B cell (primary cell): ENCODE results near the gene EIF4G1. TPM values are rescaled to one million over a fixed set of nuclear protein-coding genes. Genes with fewer than 3 reads are reported as not detected.

Experiments
- ATAC-seq: fragments of 200-7000 bp; cut with Tn5 transposase; one replicate; pipeline ENCODE4 v1.10.0; 2021; ENCODE audit warnings: low read depth, mild to moderate bottlenecking, moderate number of reproducible peaks, moderate library complexity
- CTCF ChIA-PET: fragments of 350-600 bp; sonication (Branson Sonifier 250); formaldehyde crosslinking; loops from one replicate; lab custom pipeline; 2021; ENCODE audit warnings: antibody characterized with exemption, inconsistent platforms; lab: Charles Lee
- POLR2A ChIA-PET: fragments of 350-600 bp; sonication (Branson Sonifier 250); formaldehyde crosslinking; loops from one replicate; lab custom pipeline; 2021; ENCODE audit warnings: antibody characterized with exemption; lab: Charles Lee
- DNase-seq: peaks from one replicate; pipeline ENCODE4 v3.0.0; 2013
- H2AFZ ChIP-seq: 2 replicates; pipeline ENCODE4 v1.6.1; 2012; ENCODE audit warnings: mild to moderate bottlenecking, low read depth, low read length; ENCODE audit not compliant: insufficient read depth, poor library complexity, severe bottlenecking
- H3K27ac ChIP-seq, 2 donors: 1 replicate in 1 of 2; 2 replicates in 1 of 2; pipeline ENCODE4 v1.5.1; 2012 to 2013; ENCODE audit warnings: low read length in 2 of 2, mild to moderate bottlenecking in 2 of 2, moderate library complexity in 1 of 2
- H3K27me3 ChIP-seq, 4 experiments: fragments of 200-600 bp in 1 of 4; sonication (generic) in 1 of 4; replicated peaks in 1 of 4; 1 replicate in 2 of 4; 2 replicates in 2 of 4; pipeline versions ENCODE4 v1.6.1 to v1.7.0; 2013 to 2016; ENCODE audit warnings: low read length in 3 of 4, mild to moderate bottlenecking in 2 of 4, mixed read lengths in 1 of 4, moderate library complexity in 1 of 4; ENCODE audit not compliant: insufficient read depth in 4 of 4, control insufficient read depth in 3 of 4; ENCODE audit errors: control extremely low read depth in 1 of 4
- H3K36me3 ChIP-seq, 2 experiments: replicated peaks in 1 of 2; 1 replicate in 1 of 2; 2 replicates in 1 of 2; pipeline versions ENCODE4 v1.6.1 to v1.7.1; 2013; ENCODE audit warnings: low read length in 1 of 2; ENCODE audit not compliant: insufficient read depth in 2 of 2, control insufficient read depth in 1 of 2; ENCODE audit errors: control extremely low read depth in 1 of 2, extremely low read depth in 1 of 2
- H3K4me1 ChIP-seq, 2 donors: fragments of 200-600 bp in 1 of 2; sonication (generic) in 1 of 2; 1 replicate in 1 of 2; 2 replicates in 1 of 2; pipeline versions ENCODE4 v1.5.1 to v1.6.1; 2013 to 2017; ENCODE audit warnings: low read length in 2 of 2; ENCODE audit not compliant: control insufficient read depth in 2 of 2, insufficient read depth in 2 of 2
- H3K4me2 ChIP-seq: replicated peaks from 2 replicates; pipeline ENCODE3; 2012; ENCODE audit warnings: mild to moderate bottlenecking, low read depth, low read length; ENCODE audit not compliant: poor library complexity, severe bottlenecking
- H3K4me3 ChIP-seq, 5 experiments: fragments of 200-600 bp in 1 of 5; sonication (generic) in 1 of 5; 1 replicate in 3 of 5; 2 replicates in 2 of 5; pipeline versions ENCODE4 v1.5.1 to v1.7.0; 2011 to 2016; ENCODE audit warnings: low read length in 4 of 5, mild to moderate bottlenecking in 4 of 5, low read depth in 2 of 5, control low read depth in 1 of 5, moderate library complexity in 1 of 5; ENCODE audit not compliant: insufficient read depth in 1 of 5; ENCODE audit errors: control extremely low read depth in 1 of 5, extremely low read depth in 1 of 5
- H3K79me2 ChIP-seq: fragments of 200-600 bp; sonication (generic); one replicate; pipeline ENCODE4 v1.6.0; 2016; ENCODE audit warnings: low read length; ENCODE audit not compliant: control insufficient read depth, insufficient read depth
- H3K9ac ChIP-seq: fragments of 200-600 bp; sonication (generic); 2 replicates; pipeline ENCODE4 v1.6.1; 2017; ENCODE audit warnings: mild to moderate bottlenecking, low read length, moderate library complexity
- H3K9me3 ChIP-seq, 3 donors: one replicate each; pipeline versions ENCODE4 v1.6.1 to v1.7.1; 2013; ENCODE audit warnings: low read length in 2 of 3; ENCODE audit not compliant: control insufficient read depth in 2 of 3, insufficient read depth in 1 of 3; ENCODE audit errors: control extremely low read depth in 1 of 3
- H4K20me1 ChIP-seq: 2 replicates; pipeline ENCODE4 v1.6.0; 2012; ENCODE audit warnings: mild to moderate bottlenecking, low read length; ENCODE audit not compliant: insufficient read depth, control insufficient read depth, poor library complexity, severe bottlenecking
- H3K27ac Mint-ChIP-seq: one replicate; pipeline ENCODE4 v1.8.0; 2021; ENCODE audit warnings: mixed read lengths
- H3K27me3 Mint-ChIP-seq: one replicate; pipeline ENCODE4 v1.8.0; 2021; ENCODE audit warnings: mixed read lengths
- H3K4me1 Mint-ChIP-seq: one replicate; pipeline ENCODE4 v1.8.0; 2021; ENCODE audit warnings: mixed read lengths
- H3K4me3 Mint-ChIP-seq: one replicate; pipeline ENCODE4 v1.8.0; 2021; ENCODE audit warnings: mixed read lengths
- H3K9me3 Mint-ChIP-seq: one replicate; pipeline ENCODE4 v1.8.0; 2022; ENCODE audit warnings: mixed read lengths; ENCODE audit not compliant: insufficient read depth
- EZH2 ChIP-seq: IDR thresholded peaks from 2 replicates; pipeline ENCODE4 v1.6.1; 2012; ENCODE audit warnings: borderline replicate concordance, low read depth, mild to moderate bottlenecking, moderate library complexity, low read length; ENCODE audit not compliant: insufficient read depth, poor library complexity, severe bottlenecking
- WGBS: methylation state at CpG from one replicate; pipeline ENCODE4 v1.1.5; 2013; ENCODE audit warnings: missing lambda C conversion rate; ENCODE audit not compliant: insufficient coverage; 5-methylcytosine and 5-hydroxymethylcytosine counted together
- intact Hi-C: fragments of 100-400 bp; cut with micrococcal nuclease; formaldehyde crosslinking; loops from one replicate; pipeline ENCODE4 v1.10.0; 2022
- polyA plus RNA-seq: library from polyadenylated mRNA; depleted of rRNA; stranded (reverse); fragments of >200 nt; gene quantifications from 2 replicates; pipeline ENCODE4 v1.2.3, GENCODE V29; 2012
- total RNA-seq, 2 donors: library from RNA; stranded (reverse); fragments of 120-200 nt in 1 of 2; gene quantifications; 1 replicate in 1 of 2; 2 replicates in 1 of 2; pipeline versions ENCODE4 v1.2.3 to v1.2.4, GENCODE V29; 2013 to 2022
- TF ChIP-seq, protein P1 (sequence below): fragments of 200-600 bp; IDR thresholded peaks from one replicate; pipeline ENCODE4 v1.8.0; 2022; ENCODE audit warnings: antibody characterized with exemption, mild to moderate bottlenecking

EIF4G1 gene
- total and polyA plus RNA-seq, 2 donors (not counting 1 experiment from before 2014, with no cell fraction given) = 65.8 to 160 TPM

DNA sequence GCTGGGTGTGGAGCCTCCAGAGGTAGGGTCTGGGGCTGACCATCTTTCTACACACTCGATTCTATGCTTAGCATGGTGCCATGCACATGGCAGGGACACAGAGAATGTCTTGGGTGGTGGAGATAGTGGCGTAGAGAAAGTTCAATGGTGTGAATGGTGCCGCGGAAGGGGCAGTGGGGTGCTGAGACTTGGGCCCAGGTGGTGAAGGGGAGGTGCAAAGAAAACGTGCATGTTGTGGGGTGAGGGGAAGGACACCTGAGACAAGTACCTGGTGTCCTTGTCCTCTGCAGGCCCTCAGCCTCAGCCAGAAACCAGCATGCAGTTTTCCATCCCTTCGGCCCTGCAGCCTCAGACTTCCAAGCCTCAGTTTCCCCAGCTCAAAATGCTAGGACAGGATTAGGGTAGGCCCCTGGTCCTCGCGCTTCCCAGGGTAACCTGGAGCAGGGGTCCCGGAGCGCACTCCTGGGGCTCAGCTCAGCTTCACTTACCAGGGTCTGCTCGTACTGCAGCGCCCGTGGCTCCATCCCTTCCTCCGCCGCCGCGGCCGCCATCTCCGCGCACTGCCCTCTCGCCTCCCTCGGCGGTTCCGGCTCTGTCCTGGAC lies 46.6 kb downstream of the EIF4G1 start:
- Histone ChIP-seq H2AFZ (peak overlapping the region; percentile 96), H3K4me1 (peaks cover 9 to 17% of the 10 kb centered on the region in 2 donors), H3K4me3 (peak overlapping the region; percentile 23 to 94 (median 76)), H3K27ac (no peak overlapping the region), H3K79me2 (peaks cover 9% of the 10 kb centered on the region), H3K9me3 (no peaks in the 10 kb centered on the region), H3K36me3 (no peaks in the 10 kb centered on the region), H3K27me3 (no peaks in the 10 kb centered on the region), H3K4me2 (peak overlapping the region; percentile 97), H4K20me1 (no peaks in the 10 kb centered on the region), H3K9ac (peak overlapping the region; percentile 85)
- POLR2A ChIA-PET = interaction anchor here (0.9 kb wide), 1 partner anchor 405 kb away, joined by 3 read pairs; no protein-coding TSS in a partner anchor
- H3K27ac Mint-ChIP-seq = peak overlapping the region; percentile 80
- 13% methylated on average over 24 of the region's 24 CpGs for WGBS
- no peaks in the 10 kb centered on the region for H3K27me3 Mint-ChIP-seq
- intact Hi-C loops = loop anchor here (5.0 kb wide), 2 partner anchors 351 to 1576 kb away; partner anchors contain the start of genes MAGEF1 and TRA2B
- ATAC-seq = no peak
- peak; percentile 31 for DNase-seq
- peaks cover 20% of the 10 kb centered on the region for H3K4me1 Mint-ChIP-seq
- H3K4me3 Mint-ChIP-seq = peak overlapping the region; percentile 83
- CTCF ChIA-PET = interaction anchor here (0.6 to 3.0 kb wide), 3 partner anchors 10 to 182 kb away, joined by 4 to 13 read pairs (median 6); no protein-coding TSS in a partner anchor
- no peak for TF ChIP-seq EZH2
- TF ChIP-seq, protein P1, sequence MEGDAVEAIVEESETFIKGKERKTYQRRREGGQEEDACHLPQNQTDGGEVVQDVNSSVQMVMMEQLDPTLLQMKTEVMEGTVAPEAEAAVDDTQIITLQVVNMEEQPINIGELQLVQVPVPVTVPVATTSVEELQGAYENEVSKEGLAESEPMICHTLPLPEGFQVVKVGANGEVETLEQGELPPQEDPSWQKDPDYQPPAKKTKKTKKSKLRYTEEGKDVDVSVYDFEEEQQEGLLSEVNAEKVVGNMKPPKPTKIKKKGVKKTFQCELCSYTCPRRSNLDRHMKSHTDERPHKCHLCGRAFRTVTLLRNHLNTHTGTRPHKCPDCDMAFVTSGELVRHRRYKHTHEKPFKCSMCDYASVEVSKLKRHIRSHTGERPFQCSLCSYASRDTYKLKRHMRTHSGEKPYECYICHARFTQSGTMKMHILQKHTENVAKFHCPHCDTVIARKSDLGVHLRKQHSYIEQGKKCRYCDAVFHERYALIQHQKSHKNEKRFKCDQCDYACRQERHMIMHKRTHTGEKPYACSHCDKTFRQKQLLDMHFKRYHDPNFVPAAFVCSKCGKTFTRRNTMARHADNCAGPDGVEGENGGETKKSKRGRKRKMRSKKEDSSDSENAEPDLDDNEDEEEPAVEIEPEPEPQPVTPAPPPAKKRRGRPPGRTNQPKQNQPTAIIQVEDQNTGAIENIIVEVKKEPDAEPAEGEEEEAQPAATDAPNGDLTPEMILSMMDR = no peak
- no peaks in the 10 kb centered on the region for H3K9me3 Mint-ChIP-seq

DNA sequence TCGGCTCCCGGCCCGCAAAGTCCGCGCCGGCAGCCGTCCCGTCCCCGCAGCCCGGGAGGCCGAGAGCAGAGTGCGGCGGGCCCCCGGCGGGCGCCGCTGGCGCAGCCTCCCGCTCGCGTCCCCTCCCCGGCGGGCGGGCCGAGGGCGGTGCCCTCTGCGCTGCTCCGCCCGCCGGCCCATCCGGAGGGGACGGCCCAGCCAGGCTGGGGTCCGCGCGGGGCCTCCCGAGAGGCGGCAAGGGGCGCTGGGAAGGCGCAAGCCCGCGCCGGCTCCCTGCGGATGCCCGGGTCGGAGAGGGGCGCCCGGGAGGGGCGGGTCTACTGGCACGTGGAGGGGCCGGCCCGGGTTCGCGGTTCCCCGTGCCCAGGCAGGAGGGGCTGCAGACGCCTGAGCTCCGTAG lies 47.1 kb downstream of the EIF4G1 start, which contains the start of the genes CLCN2 and POLR2H:
CLCN2 (minus strand) TSS at position 74 of the 400 bp plus-strand sequence. CDS start 126 bp downstream, outside the sequence.
POLR2H (plus strand) TSS at position 179 of the 400 bp plus-strand sequence. CDS start 1,783 bp downstream, outside the sequence.
- ATAC-seq (peak; percentile 32), DNase-seq (peak; percentile 67)
- Histone ChIP-seq H3K79me2 (peaks cover 9% of the 10 kb centered on the region), H3K27ac (peak within 1 kb of the TSS; percentile 79 to 86), H3K27me3 (no peaks in the 10 kb centered on the region), H3K4me1 (peaks cover 9 to 17% of the 10 kb centered on the region in 2 donors), H3K4me2 (peak within 1 kb of the TSS; percentile 97), H3K9ac (peak within 1 kb of the TSS; percentile 85), H3K4me3 (peak within 1 kb of the TSS; percentile 68 to 94 (median 76)), H3K36me3 (peaks cover 0 to under 1% of the 10 kb centered on the region in 2 experiments), H3K9me3 (no peaks in the 10 kb centered on the region), H4K20me1 (no peaks in the 10 kb centered on the region), H2AFZ (peak within 1 kb of the TSS; percentile 96)
- POLR2A ChIA-PET = interaction anchor here (0.6 to 0.9 kb wide), 3 partner anchors 26 to 404 kb away, joined by 3 to 6 read pairs (median 5); no protein-coding TSS in a partner anchor
- H3K9me3 Mint-ChIP-seq = no peaks in the 10 kb centered on the region
- H3K27ac Mint-ChIP-seq = peak within 1 kb of the TSS; percentile 85
- under 1% methylated on average over 56 of the region's 56 CpGs for WGBS
- TF ChIP-seq, protein P1 = no peak
- no peak for TF ChIP-seq EZH2
- no peaks in the 10 kb centered on the region for H3K27me3 Mint-ChIP-seq
- peak within 1 kb of the TSS; percentile 90 for H3K4me3 Mint-ChIP-seq
- intact Hi-C loops = loop anchor here (5.0 kb wide), 2 partner anchors 351 to 1576 kb away; partner anchors contain the start of genes MAGEF1 and TRA2B
- H3K4me1 Mint-ChIP-seq = peaks cover 20% of the 10 kb centered on the region
- CTCF ChIA-PET = interaction anchor here (0.6 to 3.0 kb wide), 4 partner anchors 10 to 200 kb away, joined by 4 to 13 read pairs (median 5); partner anchors contain the start of gene EPHB3
